ENCODE measurements around the gene CDCA7L.
"Not testable (repeated sequence)": the region's sequence is repeated elsewhere in the genome, so short reads cannot be mapped to it uniquely, and the experiment has no call there.

CDCA7L gene

GRCh38 chr7:21867226-21867625 is 78.5 kb downstream of the CDCA7L start:
- Histone ChIP-seq H3K9me3 (ENCODE audit: control insufficient read depth, insufficient read depth, low read length) (no peaks in the 10 kb centered on the region), H3K27me3 (ENCODE audit: control insufficient read depth, insufficient read depth, low read length) (no peaks in the 10 kb centered on the region), H3K4me1 (ENCODE audit: control insufficient read depth, insufficient read depth, low read length) (peaks cover 48% of the 10 kb centered on the region), H3K4me3 (ENCODE audit: low read depth, low read length) (no peak overlapping the region), H3K36me3 (ENCODE audit: control insufficient read depth, insufficient read depth, low read length) (no peaks in the 10 kb centered on the region), H3K9ac (ENCODE audit: low read depth, low read length) (no peak overlapping the region)

- Histone ChIP-seq H3K27me3 (ENCODE audit: control insufficient read depth, insufficient read depth, low read length) (no peaks in the 10 kb centered on the region), H3K4me1 (ENCODE audit: control insufficient read depth, insufficient read depth, low read length) (peaks cover 48% of the 10 kb centered on the region), H3K9ac (ENCODE audit: low read depth, low read length) (no peak overlapping the region), H3K4me3 (ENCODE audit: low read depth, low read length) (no peak overlapping the region), H3K36me3 (ENCODE audit: control insufficient read depth, insufficient read depth, low read length) (no peaks in the 10 kb centered on the region), H3K9me3 (ENCODE audit: control insufficient read depth, insufficient read depth, low read length) (no peaks in the 10 kb centered on the region)
Measured at GRCh38 chr7:21866731-21867130, 79.0 kb downstream of the CDCA7L start.

DNA sequence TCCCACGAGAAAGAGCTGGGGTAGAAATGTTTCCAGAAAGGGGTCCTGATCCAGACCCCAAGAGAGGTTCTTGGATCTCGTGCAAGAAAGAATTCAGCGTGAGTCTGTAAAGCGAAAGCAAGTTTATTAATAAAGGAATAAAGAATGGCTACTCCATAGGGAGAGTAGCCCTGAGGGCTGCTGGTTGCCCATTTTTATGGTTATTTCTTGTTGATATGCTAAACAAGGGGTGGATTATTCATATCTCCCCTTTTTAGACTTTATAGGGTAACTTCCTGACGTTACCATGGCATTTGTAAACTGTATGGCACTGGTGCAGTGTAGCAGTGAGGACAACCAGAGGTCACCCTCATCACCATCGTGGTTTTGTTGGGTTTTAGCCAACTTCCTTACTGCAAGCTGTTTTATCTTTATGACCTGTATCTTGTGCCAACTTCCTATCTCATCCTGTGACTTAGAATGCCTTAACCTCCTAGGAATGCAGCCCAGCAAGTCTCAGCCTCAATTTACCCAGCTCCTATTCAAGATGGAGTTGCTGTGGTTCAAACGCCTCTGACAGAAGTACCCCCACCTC is 80.0 kb downstream of the CDCA7L start:
- H3K9ac ChIP-seq (ENCODE audit: low read depth, low read length); H3K36me3 ChIP-seq (ENCODE audit: control insufficient read depth, insufficient read depth, low read length); H3K4me3 ChIP-seq (ENCODE audit: low read depth, low read length); H3K9me3 ChIP-seq (ENCODE audit: control insufficient read depth, insufficient read depth, low read length); H3K27me3 ChIP-seq (ENCODE audit: control insufficient read depth, insufficient read depth, low read length): not testable (repeated sequence)
- H3K4me1 ChIP-seq (ENCODE audit: control insufficient read depth, insufficient read depth, low read length) = peaks cover 48% of the 10 kb centered on the region

GRCh38 chr7:21851559-21851967 is 94.1 kb downstream of the CDCA7L start:
- Histone ChIP-seq H3K4me3 (ENCODE audit: low read depth, low read length) (no peak overlapping the region), H3K9ac (ENCODE audit: low read depth, low read length) (no peak overlapping the region), H3K9me3 (ENCODE audit: control insufficient read depth, insufficient read depth, low read length) (no peaks in the 10 kb centered on the region), H3K36me3 (ENCODE audit: control insufficient read depth, insufficient read depth, low read length) (no peaks in the 10 kb centered on the region), H3K4me1 (ENCODE audit: control insufficient read depth, insufficient read depth, low read length) (no peaks in the 10 kb centered on the region), H3K27me3 (ENCODE audit: control insufficient read depth, insufficient read depth, low read length) (no peaks in the 10 kb centered on the region)
